HAP-1 (cell line): Measurements from ENCODE around the gene HINT2.

ENCODE experiments used
- DNase-seq, 2 experiments: peaks; one replicate each; pipeline ENCODE4 v3.0.0-alpha.2; 2016 to 2020; ENCODE audit warnings: low spot score in 2 of 2
- H3K27me3 ChIP-seq: fragments of 250-450 bp; sonication (Bioruptor Pico); 2 replicates; pipeline ENCODE4 v1.5.1; 2020; ENCODE audit warnings: low read depth, mild to moderate bottlenecking, moderate library complexity
- H3K36me3 ChIP-seq: fragments of 250-450 bp; sonication (Bioruptor Pico); replicated peaks from 2 replicates; pipeline ENCODE4 v1.5.1; 2020; ENCODE audit warnings: mild to moderate bottlenecking
- H3K4me1 ChIP-seq: fragments of 250-450 bp; sonication (Bioruptor Pico); 2 replicates; pipeline ENCODE4 v1.5.1; 2020; ENCODE audit warnings: mild to moderate bottlenecking
- H3K4me3 ChIP-seq: fragments of 250-450 bp; sonication (Bioruptor Pico); 2 replicates; pipeline ENCODE4 v1.5.1; 2020; ENCODE audit warnings: mild to moderate bottlenecking, moderate library complexity
- H3K9me3 ChIP-seq: fragments of 250-450 bp; sonication (Bioruptor Pico); 2 replicates; pipeline ENCODE4 v1.5.1; 2020; ENCODE audit warnings: mild to moderate bottlenecking, moderate library complexity
- in situ Hi-C: fragments of 300-500 bp; cut with MboI; formaldehyde crosslinking; loops from 3 replicates; pipeline ENCODE4 v1.14.3; 2020; ENCODE audit warnings: low sequenced_read_pairs, inconsistent platforms, mixed read lengths

Gene HINT2

GRCh38 chr9:35814841-35815543, at the start of gene HINT2:
Gene HINT2 (minus strand): TSS chr9:35815042. CDS start chr9:35814979, 63 bp downstream.
- Histone ChIP-seq H3K4me3 (peak within 1 kb of the TSS; percentile 61), H3K27me3 (no peaks in the 10 kb centered on the region), H3K36me3 (peaks cover under 1% of the 10 kb centered on the region), H3K9me3 (no peaks in the 10 kb centered on the region), H3K4me1 (peaks cover 15% of the 10 kb centered on the region)
- peak; percentile 99 to 100 for DNase-seq
- in situ Hi-C loops: no loop called here

GRCh38 chr9:35863583-35863982, 48.7 kb upstream of the HINT2 start:
- no peak for DNase-seq
- in situ Hi-C loops: no loop called here

GRCh38 chr9:35862328-35862727, 47.5 kb upstream of the HINT2 start:
- Histone ChIP-seq H3K27me3 (peaks cover 8% of the 10 kb centered on the region; the same call in 1 of the 2 replicates), H3K9me3 (no peaks in the 10 kb centered on the region), H3K4me3 (no peak overlapping the region), H3K36me3 (no peaks in the 10 kb centered on the region), H3K4me1 (no peaks in the 10 kb centered on the region)
- no peak for DNase-seq
- in situ Hi-C loops: no loop called here

More at GRCh38 chr9:35863583-35863982, 48.7 kb upstream of the HINT2 start:
- Histone ChIP-seq H3K27me3 (peaks cover 8% of the 10 kb centered on the region; the same call in 1 of the 2 replicates), H3K36me3 (no peaks in the 10 kb centered on the region), H3K4me3 (no peak overlapping the region), H3K9me3 (no peaks in the 10 kb centered on the region), H3K4me1 (no peaks in the 10 kb centered on the region)

GRCh38 chr9:35861161-35861897, 46.5 kb upstream of the HINT2 start:
- H3K9me3 ChIP-seq: no peaks in the 10 kb centered on the region

GRCh38 chr9:35859990-35860339, 45.1 kb upstream of the HINT2 start:
- Histone ChIP-seq H3K27me3 (peaks cover 8% of the 10 kb centered on the region; the same call in 1 of the 2 replicates), H3K36me3 (no peaks in the 10 kb centered on the region), H3K9me3 (no peaks in the 10 kb centered on the region), H3K4me1 (no peaks in the 10 kb centered on the region), H3K4me3 (no peak overlapping the region)
- in situ Hi-C loops: no loop called here
- no peak for DNase-seq

More at GRCh38 chr9:35861161-35861897, 46.5 kb upstream of the HINT2 start:
- Histone ChIP-seq H3K4me1 (no peaks in the 10 kb centered on the region), H3K27me3 (peaks cover 8% of the 10 kb centered on the region; the same call in 1 of the 2 replicates), H3K36me3 (no peaks in the 10 kb centered on the region), H3K4me3 (no peak overlapping the region)
- no peak for DNase-seq
- in situ Hi-C loops: no loop called here

GRCh38 chr9:35859310-35859989, 44.6 kb upstream of the HINT2 start:
- no peak for DNase-seq

GRCh38 chr9:35858458-35858857, 43.6 kb upstream of the HINT2 start:
- DNase-seq: no peak
- Histone ChIP-seq H3K36me3 (no peaks in the 10 kb centered on the region), H3K27me3 (peaks cover 8% of the 10 kb centered on the region; the same call in 1 of the 2 replicates), H3K4me1 (no peaks in the 10 kb centered on the region), H3K9me3 (no peaks in the 10 kb centered on the region), H3K4me3 (no peak overlapping the region)
- in situ Hi-C loops: no loop called here

More at GRCh38 chr9:35859310-35859989, 44.6 kb upstream of the HINT2 start:
- Histone ChIP-seq H3K36me3 (no peaks in the 10 kb centered on the region), H3K4me1 (no peaks in the 10 kb centered on the region), H3K27me3 (peaks cover 8% of the 10 kb centered on the region; the same call in 1 of the 2 replicates), H3K9me3 (no peaks in the 10 kb centered on the region), H3K4me3 (no peak overlapping the region)
- in situ Hi-C loops: no loop called here

GRCh38 chr9:35856882-35857281, 42.0 kb upstream of the HINT2 start:
- Histone ChIP-seq H3K36me3 (no peaks in the 10 kb centered on the region), H3K4me3 (no peak overlapping the region), H3K27me3 (peaks cover 8% of the 10 kb centered on the region; the same call in 1 of the 2 replicates), H3K9me3 (no peaks in the 10 kb centered on the region), H3K4me1 (no peaks in the 10 kb centered on the region)
- no peak for DNase-seq
- in situ Hi-C loops: no loop called here

- Histone ChIP-seq H3K9me3 (no peaks in the 10 kb centered on the region), H3K27me3 (peaks cover 8% of the 10 kb centered on the region; the same call in 1 of the 2 replicates), H3K4me1 (no peaks in the 10 kb centered on the region), H3K36me3 (no peaks in the 10 kb centered on the region), H3K4me3 (no peak overlapping the region)
- no peak for DNase-seq
- in situ Hi-C loops: no loop called here
Observed at GRCh38 chr9:35856206-35856605, 41.4 kb upstream of the HINT2 start.

GRCh38 chr9:35854091-35854762, 39.4 kb upstream of the HINT2 start:
- no peaks in the 10 kb centered on the region for H3K4me1 ChIP-seq
- no peak overlapping the region for H3K4me3 ChIP-seq
- no peaks in the 10 kb centered on the region for H3K27me3 ChIP-seq
- no peaks in the 10 kb centered on the region for H3K36me3 ChIP-seq
- no peaks in the 10 kb centered on the region for H3K9me3 ChIP-seq
- no peak for DNase-seq
- in situ Hi-C loops: no loop called here

GRCh38 chr9:35852876-35853865, 38.3 kb upstream of the HINT2 start:
- no peak for DNase-seq
- in situ Hi-C loops: no loop called here
- Histone ChIP-seq H3K4me1 (no peaks in the 10 kb centered on the region), H3K9me3 (no peaks in the 10 kb centered on the region), H3K27me3 (no peaks in the 10 kb centered on the region), H3K4me3 (no peak overlapping the region), H3K36me3 (no peaks in the 10 kb centered on the region)

- no peaks in the 10 kb centered on the region for H3K9me3 ChIP-seq
- no peaks in the 10 kb centered on the region for H3K27me3 ChIP-seq
- in situ Hi-C loops: no loop called here
- no peaks in the 10 kb centered on the region; the same call in 1 of the 2 replicates for H3K36me3 ChIP-seq
- DNase-seq: no peak
- H3K4me3 ChIP-seq: no peak overlapping the region
- H3K4me1 ChIP-seq: no peaks in the 10 kb centered on the region
Observed at GRCh38 chr9:35852267-35852815, 37.5 kb upstream of the HINT2 start.
